Ectodermal cell (in vitro differentiated cells): Measurements from ENCODE around the gene HUNK.

Experiments used
- H3K27ac ChIP-seq: 2 replicates; pipeline ENCODE4 v1.7.0; 2013; ENCODE audit warnings: mild to moderate bottlenecking, low read depth, low read length; ENCODE audit not compliant: insufficient read depth, poor library complexity, severe bottlenecking
- H3K27me3 ChIP-seq: 2 replicates; pipeline ENCODE4 v1.7.0; 2013; ENCODE audit warnings: mild to moderate bottlenecking, low read length; ENCODE audit not compliant: insufficient read depth, control insufficient read depth, poor library complexity, severe bottlenecking
- H3K36me3 ChIP-seq: one replicate; pipeline ENCODE4 v1.7.0; 2013; ENCODE audit warnings: low read length; ENCODE audit not compliant: control insufficient read depth, insufficient read depth
- H3K4me1 ChIP-seq: one replicate; pipeline ENCODE4 v1.7.0; 2013; ENCODE audit warnings: low read length; ENCODE audit not compliant: control insufficient read depth, insufficient read depth
- H3K4me3 ChIP-seq: 2 replicates; pipeline ENCODE4 v1.7.0; 2013; ENCODE audit warnings: low read depth, low read length, control low read depth; ENCODE audit not compliant: insufficient read depth
- H3K9me3 ChIP-seq: 2 replicates; pipeline ENCODE4 v1.7.0; 2013; ENCODE audit warnings: mild to moderate bottlenecking, low read length, moderate library complexity; ENCODE audit not compliant: control insufficient read depth
- WGBS, 2 experiments: methylation state at CpG; one replicate each; pipeline ENCODE4 v1.1.7; 2013; ENCODE audit warnings: missing lambda C conversion rate in 2 of 2; 5-methylcytosine and 5-hydroxymethylcytosine counted together

Gene HUNK

GRCh38 chr21:31879241-31879650 lies 6.4 kb downstream of the HUNK start:
- Histone ChIP-seq H3K4me1 (peaks cover 25% of the 10 kb centered on the region), H3K9me3 (no peaks in the 10 kb centered on the region), H3K36me3 (no peaks in the 10 kb centered on the region), H3K27me3 (peaks cover 6% of the 10 kb centered on the region), H3K4me3 (no peak overlapping the region), H3K27ac (no peak overlapping the region)
- 83 to 87% methylated on average over 10 of the region's 10 CpGs for WGBS, 2 experiments

GRCh38 chr21:31879911-31880310 lies 7.1 kb downstream of the HUNK start:
- Histone ChIP-seq H3K27ac (no peak overlapping the region), H3K9me3 (no peaks in the 10 kb centered on the region), H3K4me1 (peaks cover 22% of the 10 kb centered on the region), H3K27me3 (no peaks in the 10 kb centered on the region), H3K4me3 (no peak overlapping the region), H3K36me3 (no peaks in the 10 kb centered on the region)
- whole genome bisulfite sequencing, 2 experiments: 62 to 64% methylated on average over 7 of the region's 7 CpGs

- H3K4me3 ChIP-seq: no peak overlapping the region
- no peak overlapping the region for H3K27ac ChIP-seq
- WGBS, 2 experiments: 84 to 86% methylated on average over 8 of the region's 8 CpGs
- no peaks in the 10 kb centered on the region for H3K36me3 ChIP-seq
- no peaks in the 10 kb centered on the region for H3K9me3 ChIP-seq
- peaks cover 18% of the 10 kb centered on the region for H3K4me1 ChIP-seq
- no peaks in the 10 kb centered on the region for H3K27me3 ChIP-seq
Measured at GRCh38 chr21:31880816-31881215, 8.0 kb downstream of the HUNK start.

GRCh38 chr21:31882711-31883110 lies 9.9 kb downstream of the HUNK start:
- Histone ChIP-seq H3K9me3 (no peaks in the 10 kb centered on the region), H3K4me1 (peaks cover 18% of the 10 kb centered on the region), H3K27ac (no peak overlapping the region), H3K36me3 (no peaks in the 10 kb centered on the region), H3K27me3 (no peaks in the 10 kb centered on the region), H3K4me3 (no peak overlapping the region)

- no peaks in the 10 kb centered on the region for H3K27me3 ChIP-seq
- H3K27ac ChIP-seq: no peak overlapping the region
- H3K4me3 ChIP-seq: no peak overlapping the region
- peaks cover 7% of the 10 kb centered on the region for H3K4me1 ChIP-seq
- WGBS, 2 experiments: 86 to 87% methylated on average over 11 of the region's 11 CpGs
- H3K9me3 ChIP-seq: no peaks in the 10 kb centered on the region
- H3K36me3 ChIP-seq: no peaks in the 10 kb centered on the region
Measured at GRCh38 chr21:31885146-31885545, 12.3 kb downstream of the HUNK start.

- 93 to 94% methylated on average over 5 of the region's 5 CpGs for WGBS, 2 experiments
- H3K27me3 ChIP-seq: no peaks in the 10 kb centered on the region
- no peaks in the 10 kb centered on the region for H3K9me3 ChIP-seq
- no peaks in the 10 kb centered on the region for H3K4me1 ChIP-seq
- H3K36me3 ChIP-seq: no peaks in the 10 kb centered on the region
- H3K4me3 ChIP-seq: no peak overlapping the region
- H3K27ac ChIP-seq: no peak overlapping the region
Measured at GRCh38 chr21:31886915-31887314, 14.1 kb downstream of the HUNK start.

- Histone ChIP-seq H3K36me3 (no peaks in the 10 kb centered on the region), H3K4me1 (no peaks in the 10 kb centered on the region), H3K27ac (no peak overlapping the region), H3K4me3 (no peak overlapping the region), H3K27me3 (no peaks in the 10 kb centered on the region), H3K9me3 (no peaks in the 10 kb centered on the region)
- 95 to 96% methylated on average over 13 of the region's 13 CpGs for WGBS, 2 experiments
Measured at GRCh38 chr21:31887391-31887841, 14.6 kb downstream of the HUNK start.

GRCh38 chr21:31888936-31889371 lies 16.1 kb downstream of the HUNK start:
- WGBS, 2 experiments: 41 to 45% methylated on average over 8 of the region's 8 CpGs
- Histone ChIP-seq H3K4me3 (no peak overlapping the region), H3K9me3 (no peaks in the 10 kb centered on the region), H3K4me1 (no peaks in the 10 kb centered on the region), H3K36me3 (no peaks in the 10 kb centered on the region), H3K27ac (no peak overlapping the region), H3K27me3 (no peaks in the 10 kb centered on the region)

- Histone ChIP-seq H3K9me3 (no peaks in the 10 kb centered on the region), H3K36me3 (no peaks in the 10 kb centered on the region), H3K27ac (no peak overlapping the region), H3K4me1 (no peaks in the 10 kb centered on the region), H3K27me3 (no peaks in the 10 kb centered on the region), H3K4me3 (no peak overlapping the region)
- WGBS, 2 experiments: 89 to 100% methylated on average over 1 to 2 of the region's 2 CpGs
Measured at GRCh38 chr21:31889460-31889859, 16.6 kb downstream of the HUNK start.

- Histone ChIP-seq H3K27me3 (no peaks in the 10 kb centered on the region), H3K36me3 (no peaks in the 10 kb centered on the region), H3K27ac (no peak overlapping the region), H3K4me3 (no peak overlapping the region), H3K9me3 (no peaks in the 10 kb centered on the region), H3K4me1 (peaks cover 8% of the 10 kb centered on the region)
- WGBS, 2 experiments: 50 to 53% methylated on average over 8 of the region's 9 CpGs
Measured at GRCh38 chr21:31892686-31893085, 19.9 kb downstream of the HUNK start.

GRCh38 chr21:31893851-31894415 lies 21.1 kb downstream of the HUNK start:
- no peak overlapping the region for H3K27ac ChIP-seq
- 93 to 97% methylated on average over 6 of the region's 6 CpGs for WGBS, 2 experiments

More at GRCh38 chr21:31893851-31894415, 21.1 kb downstream of the HUNK start:
- peaks cover 8% of the 10 kb centered on the region for H3K4me1 ChIP-seq
- H3K4me3 ChIP-seq: no peak overlapping the region
- no peaks in the 10 kb centered on the region for H3K36me3 ChIP-seq
- H3K27me3 ChIP-seq: no peaks in the 10 kb centered on the region
- no peaks in the 10 kb centered on the region for H3K9me3 ChIP-seq
